Stimulated activated CD8-positive, alpha-beta memory T cell treated with anti-CD3 and anti-CD28 coated beads, Interleukin-15, amount 100 ng/mL, for 24 hours (primary cell): Measurements from ENCODE around the gene PLEKHG5.

Experiments
- DNase-seq: peaks from one replicate; pipeline ENCODE4 v3.0.0-alpha.2; 2020; ENCODE audit warnings: low read depth

The PLEKHG5 gene

GRCh38 chr1:6477039-6477820 lies 14.2 kb downstream of the PLEKHG5 start:
- DNase-seq = no peak

- no peak for DNase-seq
Observed at GRCh38 chr1:6476483-6476882, 15.0 kb downstream of the PLEKHG5 start.

- DNase-seq = no peak
Observed at GRCh38 chr1:6475381-6476133, 15.9 kb downstream of the PLEKHG5 start.

- DNase-seq = no peak
Observed at GRCh38 chr1:6474815-6475282, 16.6 kb downstream of the PLEKHG5 start.

GRCh38 chr1:6473974-6474814 lies 17.3 kb downstream of the PLEKHG5 start:
- DNase-seq = no peak

GRCh38 chr1:6473156-6473555 lies 18.3 kb downstream of the PLEKHG5 start:
- no peak for DNase-seq

- DNase-seq = no peak
Observed at GRCh38 chr1:6472391-6472790, 19.1 kb downstream of the PLEKHG5 start.

GRCh38 chr1:6471970-6472368 lies 19.5 kb downstream of the PLEKHG5 start:
- no peak for DNase-seq

GRCh38 chr1:6471086-6471969 lies 20.1 kb downstream of the PLEKHG5 start:
- DNase-seq = no peak

GRCh38 chr1:6470132-6471085 lies 21.1 kb downstream of the PLEKHG5 start:
- DNase-seq = no peak

- no peak for DNase-seq
Observed at GRCh38 chr1:6468729-6469461, 22.6 kb downstream of the PLEKHG5 start.

- DNase-seq = no peak
Observed at GRCh38 chr1:6467744-6468688, 23.5 kb downstream of the PLEKHG5 start.

- DNase-seq = no peak
Observed at GRCh38 chr1:6467224-6467623, 24.2 kb downstream of the PLEKHG5 start.

- DNase-seq = no peak
Observed at GRCh38 chr1:6466751-6467150, 24.7 kb downstream of the PLEKHG5 start.

- no peak for DNase-seq
Observed at GRCh38 chr1:6466023-6466422, 25.4 kb downstream of the PLEKHG5 start, which contains the start of gene TNFRSF25. TNFRSF25 (minus strand) TSS chr1:6466173; CDS start chr1:6466107, 66 bp downstream.

GRCh38 chr1:6465461-6466005 lies 25.9 kb downstream of the PLEKHG5 start:
- DNase-seq = no peak

GRCh38 chr1:6464915-6465314 lies 26.6 kb downstream of the PLEKHG5 start:
- DNase-seq = no peak

GRCh38 chr1:6464514-6464836 lies 27.0 kb downstream of the PLEKHG5 start:
- DNase-seq = no peak
